ENCODE data around the gene SORCS2. TPM values are rescaled to one million over a fixed set of nuclear protein-coding genes. Genes with fewer than 3 reads are reported as not detected.

SORCS2 gene
- total and polyA plus RNA-seq, 2 of the 8 experiments (the other 6 are each of a cell fraction or from before 2014, with no cell fraction given): 0.36 to 1.8 TPM

DNA sequence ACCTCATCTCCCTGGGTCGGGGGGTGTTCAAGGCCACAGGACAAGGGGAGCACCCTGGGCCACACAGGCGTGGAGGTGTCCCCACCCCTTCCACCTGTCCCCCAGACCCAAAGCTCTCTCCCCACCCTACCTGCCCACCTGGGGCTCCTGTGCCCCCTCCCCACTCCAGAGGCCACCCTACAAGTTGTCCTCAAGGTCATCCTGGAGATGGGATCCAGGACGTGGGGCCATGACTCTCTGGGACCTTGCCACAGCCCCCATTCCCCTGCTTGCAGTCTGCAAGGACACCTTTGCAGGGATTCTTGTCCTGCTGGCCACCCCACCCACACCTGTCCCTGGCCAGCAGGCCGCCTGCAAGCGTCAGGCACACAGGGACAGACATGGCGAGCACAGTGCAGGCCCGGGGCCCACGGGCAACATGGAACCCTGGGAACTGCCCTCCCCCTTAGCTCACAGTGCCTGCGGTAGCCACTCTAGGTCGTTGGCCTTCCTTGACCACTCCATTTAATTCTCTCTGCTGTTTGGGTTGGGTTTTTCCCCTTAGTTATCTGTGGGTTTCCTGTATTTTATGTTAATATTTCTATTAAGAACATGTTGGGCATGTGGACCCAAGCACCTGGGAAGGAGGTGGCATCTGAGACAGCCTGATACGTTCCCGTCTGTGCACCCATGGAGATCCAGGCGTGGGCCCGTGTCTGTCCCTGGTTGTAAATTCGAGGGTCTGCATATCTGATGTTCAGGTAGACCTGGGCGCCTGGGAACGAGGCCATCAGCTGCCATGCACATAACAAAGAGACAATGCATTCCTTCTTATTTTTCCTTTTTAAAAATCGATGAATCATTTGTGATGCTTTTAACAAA is 549.8 kb downstream of the SORCS2 start (continued):
- no peak for TF ChIP-seq SIN3A (conservative IDR thresholded peaks at IDR 0.05 in 1 of 2, IDR thresholded peaks at IDR 0.05 in 1 of 2; ENCODE audit: low read depth in 1 of 2, low read length in 2 of 2)
- TF ChIP-seq TAF1 (IDR thresholded peaks at IDR 0.05; ENCODE audit: low read depth, low read length): no peak
- no peak for TF ChIP-seq RFX5 (IDR thresholded peaks at IDR 0.05; ENCODE audit: borderline replicate concordance, low read depth, low read length)
- no peak for TF ChIP-seq JUND (IDR thresholded peaks at IDR 0.05; ENCODE audit: low read length)
- no peak for TF ChIP-seq BCL11A (IDR thresholded peaks at IDR 0.05; ENCODE audit: low read depth in 2 of 2, low read length in 2 of 2)
- no peak for TF ChIP-seq EP300 (IDR thresholded peaks at IDR 0.05; ENCODE audit: borderline replicate concordance in 1 of 2, low read depth in 2 of 2, low read length in 2 of 2)
- no peak for TF ChIP-seq PHF8 (conservative IDR thresholded peaks at IDR 0.05; ENCODE audit: low read depth, low read length)
- TF ChIP-seq, protein P1, sequence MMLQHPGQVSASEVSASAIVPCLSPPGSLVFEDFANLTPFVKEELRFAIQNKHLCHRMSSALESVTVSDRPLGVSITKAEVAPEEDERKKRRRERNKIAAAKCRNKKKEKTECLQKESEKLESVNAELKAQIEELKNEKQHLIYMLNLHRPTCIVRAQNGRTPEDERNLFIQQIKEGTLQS (IDR thresholded peaks at IDR 0.05; ENCODE audit: insufficient read depth, low read depth, low read length): no peak
- no peak for TF ChIP-seq BACH1 (IDR thresholded peaks at IDR 0.05; ENCODE audit: low read length)
